HCT116 (cell line): ENCODE results near the gene UPB1. TPM values are rescaled to one million over a fixed set of nuclear protein-coding genes. Genes with fewer than 3 reads are reported as not detected.

Experiments used
- ATAC-seq: fragments of 200-7000 bp; cut with Tn5 transposase; 2 replicates; pipeline ENCODE4 v1.9.1; 2020; ENCODE audit warnings: mild to moderate bottlenecking, moderate library complexity
- BruUV-seq: library from RNA; stranded (reverse); fragments of 400-500 nt; replicated peaks from 2 replicates; lab custom pipeline; 2021; lab: Mats Ljungman, UMichigan
- CTCF ChIA-PET: fragments of 300-600 bp; sonication (Branson Sonifier 250); formaldehyde crosslinking; loops from one replicate; lab custom pipeline; 2021; ENCODE audit warnings: antibody characterized with exemption; lab: Charles Lee
- POLR2A ChIA-PET: fragments of 300-600, 350-600 bp; sonication (Branson Sonifier 250); formaldehyde crosslinking; loops from one replicate; lab custom pipeline; 2021; ENCODE audit warnings: antibody characterized with exemption; lab: Charles Lee
- RAD21 ChIA-PET, 2 experiments: fragments of 300-600 bp; sonication (Branson Sonifier 250); formaldehyde crosslinking; loops; one replicate each; lab custom pipeline; 2023; ENCODE audit warnings: low total read pairs in 2 of 2; ENCODE audit not compliant: uncharacterized antibody in 2 of 2, unreplicated experiment in 2 of 2, low non-redundant PET in 1 of 2; lab: Charles Lee
- DNase-seq: peaks from one replicate; pipeline ENCODE4 v3.0.0-alpha.2; 2010; ENCODE audit warnings: low read depth, low spot score
- H2AFZ ChIP-seq: fragments of 200-600 bp; shearing (Covaris generic), sonication (generic); 2 replicates; pipeline ENCODE4 v1.6.1; 2017; ENCODE audit warnings: low read depth, mixed run types, mixed read lengths, antibody characterized with exemption, low read length; ENCODE audit not compliant: poor library complexity, severe bottlenecking
- H3K27ac ChIP-seq: 2 replicates; pipeline ENCODE4 v1.5.1; 2012; ENCODE audit warnings: low read depth, low read length
- H3K27me3 ChIP-seq: fragments of 200-600 bp; sonication (generic); 2 replicates; pipeline ENCODE4 v1.6.1; 2016; ENCODE audit warnings: mixed run types, low read length, mixed read lengths; ENCODE audit not compliant: insufficient read depth
- H3K36me3 ChIP-seq, 2 experiments: fragments of 200-500 bp in 1 of 2; fragments of 200-600 bp in 1 of 2; sonication (Bioruptor generic) in 1 of 2; sonication (generic) in 1 of 2; 2 replicates each; pipeline versions ENCODE4 v1.5.1 to v1.6.1; 2014 to 2016; ENCODE audit warnings: low read length in 2 of 2, inconsistent platforms in 1 of 2, mixed read lengths in 1 of 2, mixed run types in 1 of 2; ENCODE audit not compliant: insufficient read depth in 2 of 2, control insufficient read depth in 1 of 2
- H3K4me1 ChIP-seq, 2 experiments: fragments of 200-600 bp in 1 of 2; sonication (generic) in 1 of 2; 2 replicates each; pipeline versions ENCODE4 v1.5.1 to v1.6.1; 2012 to 2017; ENCODE audit warnings: low read length in 2 of 2, inconsistent platforms in 1 of 2, mild to moderate bottlenecking in 1 of 2, mixed read lengths in 1 of 2, mixed run types in 1 of 2, moderate library complexity in 1 of 2; ENCODE audit not compliant: insufficient read depth in 2 of 2, control insufficient read depth in 1 of 2
- H3K4me2 ChIP-seq: fragments of 200-600 bp; sonication (generic); 2 replicates; pipeline ENCODE4 v1.6.1; 2017; ENCODE audit warnings: mixed run types, low read length, mixed read lengths
- H3K4me3 ChIP-seq, 2 experiments: fragments of 200-600 bp in 1 of 2; sonication (generic) in 1 of 2; replicated peaks in 1 of 2; 2 replicates each; pipeline ENCODE4 v1.5.1; 2011 to 2016; ENCODE audit warnings: low read length in 2 of 2, control low read depth in 1 of 2, low read depth in 1 of 2, mild to moderate bottlenecking in 1 of 2, mixed read lengths in 1 of 2, mixed run types in 1 of 2
- H3K79me2 ChIP-seq: fragments of 200-600 bp; sonication (generic); 2 replicates; pipeline ENCODE4 v1.6.1; 2017; ENCODE audit warnings: mild to moderate bottlenecking, mixed run types, low read length, moderate library complexity, mixed read lengths; ENCODE audit not compliant: insufficient read depth
- H3K9ac ChIP-seq: fragments of 200-600 bp; sonication (generic); 2 replicates; pipeline ENCODE4 v1.6.1; 2016; ENCODE audit warnings: low read length, mixed read lengths
- H3K9me2 ChIP-seq: fragments of 200-600 bp; sonication (generic), shearing (Covaris generic); 2 replicates; pipeline ENCODE4 v1.6.1; 2017; ENCODE audit warnings: mixed run types, mild to moderate bottlenecking, moderate library complexity; ENCODE audit not compliant: insufficient read depth
- H3K9me3 ChIP-seq, 2 experiments: fragments of 200-500 bp in 1 of 2; fragments of 200-600 bp in 1 of 2; sonication (Bioruptor generic) in 1 of 2; sonication (generic) in 1 of 2; 2 replicates each; pipeline ENCODE4 v1.6.1; 2014 to 2017; ENCODE audit warnings: low read length in 2 of 2, mixed read lengths in 2 of 2, inconsistent platforms in 1 of 2, low read depth in 1 of 2, mild to moderate bottlenecking in 1 of 2, mixed run types in 1 of 2, moderate library complexity in 1 of 2; ENCODE audit not compliant: control insufficient read depth in 1 of 2, insufficient read depth in 1 of 2
- H4K20me1 ChIP-seq: fragments of 200-600 bp; sonication (generic), shearing (Covaris generic); 2 replicates; pipeline ENCODE4 v1.6.1; 2017; ENCODE audit warnings: mixed run types, mild to moderate bottlenecking, moderate library complexity; ENCODE audit not compliant: insufficient read depth
- ATF3 ChIP-seq: IDR thresholded peaks from 2 replicates; pipeline ENCODE4 v1.6.1; 2012
- CEBPB ChIP-seq: IDR thresholded peaks from 2 replicates; pipeline ENCODE4 v1.6.1; 2012; ENCODE audit warnings: low read depth
- EGR1 ChIP-seq: IDR thresholded peaks from 2 replicates; pipeline ENCODE4 v1.6.1; 2012; ENCODE audit warnings: low read depth
- EZH2 ChIP-seq: fragments of 200-600 bp; sonication (generic); IDR thresholded peaks from 2 replicates; pipeline ENCODE4 v1.6.1; 2017; ENCODE audit warnings: antibody characterized with exemption, mixed run types
- EZH2phosphoT487 ChIP-seq: fragments of 200-600 bp; IDR thresholded peaks from 2 replicates; pipeline ENCODE4 v1.6.1; 2018; ENCODE audit warnings: antibody characterized with exemption, borderline replicate concordance
- JUND ChIP-seq: IDR thresholded peaks from 2 replicates; pipeline ENCODE4 v1.6.1; 2012
- MAX ChIP-seq: IDR thresholded peaks from 2 replicates; pipeline ENCODE4 v1.6.1; 2012
- POLR2AphosphoS5 ChIP-seq: IDR thresholded peaks from 2 replicates; pipeline ENCODE4 v1.6.1; 2011; ENCODE audit warnings: mild to moderate bottlenecking, low read depth, low read length, moderate library complexity
- RAD21 ChIP-seq: IDR thresholded peaks from 2 replicates; pipeline ENCODE4 v1.6.1; 2012; ENCODE audit warnings: low read depth, mild to moderate bottlenecking
- SIN3A ChIP-seq: IDR thresholded peaks from 2 replicates; pipeline ENCODE4 v1.6.1; 2012; ENCODE audit warnings: low read depth
- SRF ChIP-seq: IDR thresholded peaks from 2 replicates; pipeline ENCODE4 v1.6.1; 2012; ENCODE audit warnings: low read depth
- TCF7L2 ChIP-seq: IDR thresholded peaks from 2 replicates; pipeline ENCODE4 v1.7.0; 2011; ENCODE audit warnings: borderline replicate concordance, inconsistent platforms; ENCODE audit not compliant: insufficient read depth, insufficient read length; ENCODE audit errors: extremely low read depth
- YY1 ChIP-seq: IDR thresholded peaks from 2 replicates; pipeline ENCODE4 v1.6.1; 2011; ENCODE audit warnings: low read length, low read depth, moderate library complexity, mild to moderate bottlenecking; ENCODE audit not compliant: insufficient replicate concordance; ENCODE audit errors: extremely low read depth
- ZBTB33 ChIP-seq: IDR thresholded peaks from 2 replicates; pipeline ENCODE4 v1.6.1; 2011; ENCODE audit warnings: mild to moderate bottlenecking, low read length, moderate library complexity; ENCODE audit not compliant: insufficient replicate concordance; ENCODE audit errors: extremely low read depth
- ZNF274 ChIP-seq: fragments of 200-500 bp; sonication (Bioruptor generic); IDR thresholded peaks from 2 replicates; pipeline ENCODE4 v1.6.1; 2014; ENCODE audit warnings: mild to moderate bottlenecking, low read depth, low read length, inconsistent platforms
- intact Hi-C: fragments of 100-400 bp; cut with micrococcal nuclease; formaldehyde crosslinking; loops from 2 replicates; pipeline ENCODE4 v1.10.0; 2022
- total RNA-seq: library from RNA; stranded (reverse); gene quantifications from one replicate; pipeline ENCODE4 v1.2.1, GENCODE V29; 2021; ENCODE audit not compliant: unreplicated experiment

The UPB1 gene
- total RNA-seq, 1 experiment from 2014 or later: 0.27 TPM

- BruUV-seq: no TSS peak
- Histone ChIP-seq H3K4me1 (no peaks in the 10 kb centered on the region), H3K9ac (no peak overlapping the region), H3K27ac (no peak overlapping the region), H3K9me3 (no peaks in the 10 kb centered on the region), H3K36me3 (no peaks in the 10 kb centered on the region), H3K79me2 (no peaks in the 10 kb centered on the region), H2AFZ (no peak overlapping the region), H3K4me2 (no peak overlapping the region), H3K27me3 (peaks cover 5% of the 10 kb centered on the region; the same call in 1 of the 2 replicates), H3K9me2 (no peaks in the 10 kb centered on the region), H4K20me1 (no peaks in the 10 kb centered on the region), H3K4me3 (no peak overlapping the region)
- ATAC-seq: no peak
- DNase-seq: no peak
- CTCF ChIA-PET: no interaction called here
- intact Hi-C loops: no loop called here
- POLR2A ChIA-PET: no interaction called here
- TF ChIP-seq SRF (no peak), MAX (no peak), POLR2AphosphoS5 (no peak)
- RAD21 ChIA-PET: no interaction called here
Observed at GRCh38 chr22:24514241-24515026, 19.3 kb downstream of the UPB1 start.

- Histone ChIP-seq H3K4me2 (no peak overlapping the region), H3K4me3 (no peak overlapping the region), H3K9me2 (no peaks in the 10 kb centered on the region), H3K27ac (no peak overlapping the region), H3K27me3 (peaks cover 5% of the 10 kb centered on the region; the same call in 1 of the 2 replicates), H2AFZ (no peak overlapping the region), H3K36me3 (no peaks in the 10 kb centered on the region), H4K20me1 (no peaks in the 10 kb centered on the region), H3K4me1 (no peaks in the 10 kb centered on the region), H3K9me3 (no peaks in the 10 kb centered on the region), H3K9ac (no peak overlapping the region), H3K79me2 (no peaks in the 10 kb centered on the region)
- ChIA-PET POLR2A (no interaction called here), RAD21 (no interaction called here), CTCF (no interaction called here)
- BruUV-seq: no TSS peak
- intact Hi-C loops: no loop called here
- ATAC-seq (no peak), DNase-seq (no peak)
- no peak for TF ChIP-seq EZH2
- TF ChIP-seq ZNF274: no peak
- TF ChIP-seq ZBTB33: no peak
- no peak for TF ChIP-seq EGR1
- no peak for TF ChIP-seq SRF
- TF ChIP-seq JUND: no peak
- TF ChIP-seq SIN3A: no peak
- no peak for TF ChIP-seq CEBPB
- TF ChIP-seq TCF7L2: no peak
- TF ChIP-seq POLR2AphosphoS5: no peak
- no peak for TF ChIP-seq EZH2phosphoT487
- no peak for TF ChIP-seq YY1
- TF ChIP-seq RAD21: no peak
- no peak for TF ChIP-seq ATF3
- TF ChIP-seq, all 23 proteins: peak for 0
Observed at GRCh38 chr22:24515027-24515338, 19.9 kb downstream of the UPB1 start.
